Testis (tissue), 3 donors: ENCODE data around the gene CLSTN1. TPM values are rescaled to one million over a fixed set of nuclear protein-coding genes. Genes with fewer than 3 reads are reported as not detected.

Experiments used
- DNase-seq: peaks from one replicate; pipeline ENCODE4 v3.0.0-alpha.2; 2019
- H3K27ac ChIP-seq, 2 donors: fragments of 200-600 bp; sonication (generic); one replicate each; pipeline ENCODE4 v1.5.1; 2019
- H3K27me3 ChIP-seq: fragments of 200-600 bp; sonication (generic); one replicate; pipeline ENCODE4 v1.5.1; 2019
- H3K36me3 ChIP-seq: fragments of 200-600 bp; sonication (generic); one replicate; pipeline ENCODE4 v1.5.1; 2017; ENCODE audit warnings: low read depth; ENCODE audit errors: missing control alignments
- H3K4me1 ChIP-seq: fragments of 200-600 bp; sonication (generic); one replicate; pipeline ENCODE4 v1.5.1; 2019
- H3K4me3 ChIP-seq, 2 donors: fragments of 200-600 bp; sonication (generic); one replicate each; pipeline ENCODE4 v1.5.1; 2017 to 2019
- H3K9me3 ChIP-seq: fragments of 200-600 bp; sonication (generic); one replicate; pipeline ENCODE4 v1.5.1; 2017
- POLR2A ChIP-seq: fragments of 450-650 bp; IDR thresholded peaks from one replicate; pipeline ENCODE4 v1.6.1; 2017; ENCODE audit warnings: antibody characterized with exemption, mild to moderate bottlenecking, moderate library complexity
- WGBS, 2 donors: methylation state at CpG; one replicate each; pipeline ENCODE4 v1.1.5; 2018; 5-methylcytosine and 5-hydroxymethylcytosine counted together
- intact Hi-C: fragments of 100-400 bp; cut with DNase I; formaldehyde crosslinking; loops from one replicate; pipeline ENCODE4 v1.15.1; 2023; ENCODE audit warnings: low total_unique reads
- polyA plus RNA-seq: library from polyadenylated mRNA; stranded (reverse); fragments of 350-450 nt; fragmentation: Illumina TruSeq; extraction: RNeasy Lipid Tissue Mini Kit (QIAGEN cat#74804); gene quantifications from one replicate; pipeline ENCODE4 v1.2.3, GENCODE V29; 2014; ENCODE audit warnings: low read depth, low replicate concordance; ENCODE audit not compliant: insufficient read depth
- total RNA-seq, 2 donors: library from RNA; depleted of rRNA; stranded (reverse); fragments of >200 nt; gene quantifications; one replicate each; pipeline ENCODE4 v1.2.3, GENCODE V29; 2016
- TF ChIP-seq, protein P1 (sequence below), 3 experiments: fragments of 450-650 bp in 2 of 3; fragments of 200-600 bp in 1 of 3; sonication (generic) in 1 of 3; IDR thresholded peaks; one replicate each; pipeline ENCODE4 v1.5.1; 2016 to 2019; ENCODE audit warnings: antibody characterized with exemption in 3 of 3, mild to moderate bottlenecking in 2 of 3, moderate library complexity in 1 of 3

The CLSTN1 gene
- total and polyA plus RNA-seq, 3 donors from 2014 or later, result 52.6 to 70.2 (median 60.4) TPM

DNA sequence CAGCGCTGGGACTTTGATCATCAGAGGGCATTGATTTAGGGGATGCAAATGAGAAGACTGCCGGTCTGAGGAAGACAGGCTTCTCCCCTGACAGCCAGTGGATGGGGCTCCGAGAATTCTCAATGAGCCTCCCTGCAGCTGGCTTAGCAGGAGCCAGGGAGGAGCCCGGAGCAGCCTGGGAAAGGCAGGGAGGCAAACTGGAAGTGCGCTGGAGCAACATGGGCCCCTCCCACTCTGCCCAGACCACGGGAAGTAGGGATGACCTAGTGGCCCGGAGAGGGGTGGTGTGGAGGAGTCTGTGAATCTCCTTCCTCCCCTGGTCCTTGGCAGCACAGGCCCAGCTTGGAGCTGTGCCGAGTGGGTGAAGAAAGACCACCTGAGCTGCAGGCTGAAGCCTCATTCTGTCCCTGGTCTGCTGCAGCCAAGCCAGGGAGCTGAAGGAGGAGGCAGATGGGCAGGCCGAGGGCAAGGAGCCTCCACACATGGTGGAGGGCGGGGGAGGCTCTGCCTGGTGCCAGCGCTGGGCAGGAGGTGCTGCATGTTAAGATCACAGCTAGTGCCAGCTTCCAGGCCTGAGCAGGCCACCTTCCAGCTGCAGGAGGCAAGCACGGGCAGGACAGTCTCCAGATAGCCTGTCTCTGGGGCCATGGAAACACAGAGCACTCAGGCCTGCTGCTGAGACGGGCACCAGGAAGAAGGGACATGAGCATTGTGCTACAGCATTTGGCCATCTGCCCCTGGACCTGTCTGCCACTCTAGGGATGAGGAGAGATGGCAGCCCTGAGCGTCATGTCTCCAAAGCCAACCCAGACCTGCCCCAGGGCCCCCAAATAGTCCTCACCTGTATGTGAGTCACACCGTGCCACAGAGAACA, 12.2 kb upstream of the CLSTN1 start:
- TF ChIP-seq POLR2A, result no peak
- TF ChIP-seq, protein P1, sequence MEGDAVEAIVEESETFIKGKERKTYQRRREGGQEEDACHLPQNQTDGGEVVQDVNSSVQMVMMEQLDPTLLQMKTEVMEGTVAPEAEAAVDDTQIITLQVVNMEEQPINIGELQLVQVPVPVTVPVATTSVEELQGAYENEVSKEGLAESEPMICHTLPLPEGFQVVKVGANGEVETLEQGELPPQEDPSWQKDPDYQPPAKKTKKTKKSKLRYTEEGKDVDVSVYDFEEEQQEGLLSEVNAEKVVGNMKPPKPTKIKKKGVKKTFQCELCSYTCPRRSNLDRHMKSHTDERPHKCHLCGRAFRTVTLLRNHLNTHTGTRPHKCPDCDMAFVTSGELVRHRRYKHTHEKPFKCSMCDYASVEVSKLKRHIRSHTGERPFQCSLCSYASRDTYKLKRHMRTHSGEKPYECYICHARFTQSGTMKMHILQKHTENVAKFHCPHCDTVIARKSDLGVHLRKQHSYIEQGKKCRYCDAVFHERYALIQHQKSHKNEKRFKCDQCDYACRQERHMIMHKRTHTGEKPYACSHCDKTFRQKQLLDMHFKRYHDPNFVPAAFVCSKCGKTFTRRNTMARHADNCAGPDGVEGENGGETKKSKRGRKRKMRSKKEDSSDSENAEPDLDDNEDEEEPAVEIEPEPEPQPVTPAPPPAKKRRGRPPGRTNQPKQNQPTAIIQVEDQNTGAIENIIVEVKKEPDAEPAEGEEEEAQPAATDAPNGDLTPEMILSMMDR (IDR thresholded peaks at IDR 0.05), result no peak
- Histone ChIP-seq H3K27me3 (no peaks in the 10 kb centered on the region), H3K36me3 (no peaks in the 10 kb centered on the region), H3K4me3 (no peak overlapping the region), H3K9me3 (no peaks in the 10 kb centered on the region), H3K27ac (no peak overlapping the region), H3K4me1 (peaks cover 8% of the 10 kb centered on the region)
- DNase-seq, result peak; percentile 78
- WGBS, 2 donors, result 47 to 53% methylated on average over 4 to 15 of the region's 15 CpGs
- intact Hi-C loops, result no loop called here

DNA sequence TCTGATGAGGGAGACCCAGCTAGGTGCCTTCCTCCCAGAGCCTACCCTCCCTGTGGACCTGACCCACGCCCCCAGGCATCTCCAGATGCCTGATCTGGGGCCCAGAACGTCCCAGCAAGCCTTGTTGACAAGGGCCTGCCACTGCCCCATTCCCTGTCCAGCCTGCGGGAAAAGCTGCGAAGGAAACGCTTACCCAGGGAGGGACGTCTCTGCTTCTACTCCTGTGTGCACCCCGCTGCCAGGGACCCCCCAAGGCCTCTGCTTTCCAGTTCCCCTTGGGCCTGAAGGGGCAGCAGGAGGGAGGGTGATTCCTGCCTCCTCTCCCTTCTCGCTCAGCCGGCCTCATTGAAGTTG, 11.6 kb upstream of the CLSTN1 start:
- no peaks in the 10 kb centered on the region for H3K9me3 ChIP-seq
- intact Hi-C loops, result no loop called here
- no peak for TF ChIP-seq POLR2A
- TF ChIP-seq, protein P1 (IDR thresholded peaks at IDR 0.05), result no peak
- H3K27ac ChIP-seq, result no peak overlapping the region
- H3K27me3 ChIP-seq, result no peaks in the 10 kb centered on the region
- peaks cover 8% of the 10 kb centered on the region for H3K4me1 ChIP-seq
- no peak for DNase-seq
- WGBS, 2 donors, result 20 to 61% methylated on average over 1 to 9 of the region's 9 CpGs
- no peak overlapping the region for H3K4me3 ChIP-seq
- H3K36me3 ChIP-seq, result no peaks in the 10 kb centered on the region

DNA sequence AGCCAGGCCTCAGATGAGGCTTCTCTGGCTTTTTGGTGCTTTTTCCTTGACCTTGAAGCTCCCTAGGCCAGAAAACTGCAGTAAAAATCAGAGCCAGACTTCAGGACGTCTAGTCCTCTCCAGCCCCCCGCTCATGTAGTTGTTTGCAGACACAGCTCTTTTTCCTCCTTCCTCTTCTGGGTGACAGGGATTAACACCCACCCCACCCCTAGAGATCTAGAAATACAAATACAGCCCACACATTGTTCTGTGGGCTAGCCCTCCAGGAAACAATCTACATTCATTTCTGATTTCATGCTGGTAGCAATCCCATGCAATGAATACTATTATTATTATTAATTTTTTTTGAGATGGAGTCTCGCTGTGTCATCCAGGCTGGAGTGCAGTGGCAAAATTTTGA, 9.9 kb upstream of the CLSTN1 start:
- 66 to 78% methylated on average over 3 of the region's 3 CpGs for WGBS, 2 donors
- no peaks in the 10 kb centered on the region for H3K27me3 ChIP-seq
- H3K4me1 ChIP-seq, result peaks cover 8% of the 10 kb centered on the region
- no peak overlapping the region for H3K4me3 ChIP-seq
- H3K9me3 ChIP-seq, result no peaks in the 10 kb centered on the region
- H3K27ac ChIP-seq, result no peak overlapping the region
- TF ChIP-seq POLR2A, result no peak
- TF ChIP-seq, protein P1 (IDR thresholded peaks at IDR 0.05), result no peak
- no peak for DNase-seq
- H3K36me3 ChIP-seq, result no peaks in the 10 kb centered on the region
- intact Hi-C loops, result no loop called here

DNA sequence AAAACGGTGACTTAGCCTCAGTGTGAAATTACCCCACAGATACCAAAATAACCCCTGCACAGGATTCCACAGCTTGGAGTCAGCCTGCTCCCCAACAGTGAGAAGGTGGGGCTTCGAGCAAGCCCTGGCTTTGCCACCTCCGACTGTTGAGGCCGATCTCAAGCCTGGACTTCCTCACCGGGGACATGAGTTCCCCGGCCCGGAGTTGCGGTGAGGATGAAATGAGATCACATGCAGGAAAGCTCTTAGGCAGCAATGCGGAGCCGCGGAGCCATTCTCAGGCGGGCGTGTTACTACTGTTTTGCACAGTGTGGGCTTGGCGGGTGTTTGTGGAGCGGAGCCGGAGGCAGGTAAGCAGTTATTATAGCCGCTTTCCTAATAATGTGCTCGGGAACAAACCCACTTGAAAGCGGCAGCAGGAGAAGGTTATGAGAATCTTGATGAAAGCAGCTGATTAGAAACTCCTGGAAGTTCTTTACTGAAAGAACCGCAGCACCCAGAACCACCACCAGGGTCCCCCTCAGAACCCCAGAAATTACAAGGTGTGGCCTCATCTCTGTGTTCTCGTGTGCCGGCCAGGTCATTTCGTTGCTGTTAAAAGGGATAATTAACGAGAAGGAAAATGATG, 3.9 kb upstream of the CLSTN1 start:
- TF ChIP-seq, protein P1 (IDR thresholded peaks at IDR 0.05), result no peak
- TF ChIP-seq POLR2A, result no peak
- Histone ChIP-seq H3K4me1 (peaks cover 14% of the 10 kb centered on the region), H3K4me3 (no peak overlapping the region), H3K27me3 (no peaks in the 10 kb centered on the region), H3K27ac (no peak overlapping the region), H3K36me3 (no peaks in the 10 kb centered on the region), H3K9me3 (no peaks in the 10 kb centered on the region)
- WGBS, 2 donors, result 80 to 84% methylated on average over 18 to 24 of the region's 24 CpGs
- DNase-seq, result no peak
- intact Hi-C loops, result no loop called here
